ENCODE measurements around the gene BRIP1. TPM values are rescaled to one million over a fixed set of nuclear protein-coding genes. Genes with fewer than 3 reads are reported as not detected.

Gene BRIP1
- total RNA-seq, 1 experiment from 2014 or later, result 20.2 TPM

DNA sequence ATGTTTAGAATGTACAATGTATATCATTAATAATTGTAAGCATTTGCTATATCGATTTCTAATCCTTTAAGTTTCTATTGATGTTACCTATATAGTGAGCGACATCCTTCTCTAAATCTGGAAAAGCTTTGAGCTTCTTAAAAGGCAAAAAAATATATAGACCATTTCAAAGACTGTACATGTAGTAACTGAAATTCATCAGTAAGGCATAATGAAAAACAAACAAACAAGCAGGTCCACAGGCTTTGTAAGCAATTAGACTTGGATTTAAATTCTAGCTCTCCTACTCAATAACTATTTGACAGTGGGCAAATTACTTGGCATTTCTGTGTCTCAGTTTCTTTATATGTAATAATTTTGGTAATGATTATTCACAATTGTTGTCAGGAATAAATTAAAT, 220.6 kb downstream of the BRIP1 start:
- H4K8ac ChIP-seq (replicated peaks; ENCODE audit: insufficient read length, low read depth, low read length), result no peak overlapping the region
- Mint-ChIP-seq H3K4me3 (no peak overlapping the region), H3K9me3 (peaks cover 0 to 3% of the 10 kb centered on the region in 2 experiments; a peak in 2 of 5 replicates), H3K27me3 (ENCODE audit: low read depth) (no peaks in the 10 kb centered on the region; the same call in 1 of the 2 replicates), H3K27ac (no peak overlapping the region), H3K4me1 (no peaks in the 10 kb centered on the region), H3K36me3 (ENCODE audit: insufficient read depth in 1 of 3, low read depth in 3 of 3) (no peaks in the 10 kb centered on the region)
- H2BK5ac ChIP-seq (ENCODE audit: insufficient read length, low read length), result no peak overlapping the region
- no peak overlapping the region for H3K14ac ChIP-seq (ENCODE audit: insufficient read depth, low read length)
- H2BK15ac ChIP-seq (ENCODE audit: low read depth, low read length), result no peak overlapping the region
- H3K9ac ChIP-seq (ENCODE audit: extremely low read depth, insufficient read length, low read length), result no peak overlapping the region
- no peak overlapping the region for H2BK20ac ChIP-seq (ENCODE audit: low read depth, low read length, poor library complexity, severe bottlenecking)
- no peaks in the 10 kb centered on the region for H4K20me1 ChIP-seq (ENCODE audit: control insufficient read depth, insufficient read depth, insufficient read length)
- H2BK12ac ChIP-seq (ENCODE audit: insufficient read length, low read depth, low read length), result no peak overlapping the region
- H3K79me2 ChIP-seq (ENCODE audit: insufficient read depth, low read length), result no peaks in the 10 kb centered on the region
- H3K18ac ChIP-seq (ENCODE audit: insufficient read length, low read depth, low read length), result no peak overlapping the region
- no peak overlapping the region for H3K4ac ChIP-seq (ENCODE audit: low read depth, low read length)
- no peak overlapping the region for H2AFZ ChIP-seq (ENCODE audit: low read length)
- H3K27ac ChIP-seq (ENCODE audit: insufficient read length, low read depth, low read length), result no peak overlapping the region
- no CpG with 5 or more reads among the region's 2 CpGs for WGBS (ENCODE audit: extremely low coverage, insufficient read length, low lambda C conversion rate)
- no peak overlapping the region for H2AK5ac ChIP-seq (ENCODE audit: insufficient read length, low read length)
- H4K91ac ChIP-seq (ENCODE audit: insufficient read length, low read depth, low read length), result no peak overlapping the region
- DNase-seq, result no peak
- no peak overlapping the region for H3T11ph ChIP-seq (ENCODE audit: low read length)
- no peaks in the 10 kb centered on the region for H3K27me3 ChIP-seq (ENCODE audit: insufficient read depth, low read length)
- H3K79me1 ChIP-seq (ENCODE audit: insufficient read depth, low read depth, low read length, poor library complexity, severe bottlenecking), result no peaks in the 10 kb centered on the region
- no peak overlapping the region for H3K4me2 ChIP-seq (ENCODE audit: insufficient read depth, insufficient read length, low read length)
- no peak overlapping the region for H2BK120ac ChIP-seq (ENCODE audit: low read depth, low read length, poor library complexity, severe bottlenecking)
- TF ChIP-seq, protein P1, sequence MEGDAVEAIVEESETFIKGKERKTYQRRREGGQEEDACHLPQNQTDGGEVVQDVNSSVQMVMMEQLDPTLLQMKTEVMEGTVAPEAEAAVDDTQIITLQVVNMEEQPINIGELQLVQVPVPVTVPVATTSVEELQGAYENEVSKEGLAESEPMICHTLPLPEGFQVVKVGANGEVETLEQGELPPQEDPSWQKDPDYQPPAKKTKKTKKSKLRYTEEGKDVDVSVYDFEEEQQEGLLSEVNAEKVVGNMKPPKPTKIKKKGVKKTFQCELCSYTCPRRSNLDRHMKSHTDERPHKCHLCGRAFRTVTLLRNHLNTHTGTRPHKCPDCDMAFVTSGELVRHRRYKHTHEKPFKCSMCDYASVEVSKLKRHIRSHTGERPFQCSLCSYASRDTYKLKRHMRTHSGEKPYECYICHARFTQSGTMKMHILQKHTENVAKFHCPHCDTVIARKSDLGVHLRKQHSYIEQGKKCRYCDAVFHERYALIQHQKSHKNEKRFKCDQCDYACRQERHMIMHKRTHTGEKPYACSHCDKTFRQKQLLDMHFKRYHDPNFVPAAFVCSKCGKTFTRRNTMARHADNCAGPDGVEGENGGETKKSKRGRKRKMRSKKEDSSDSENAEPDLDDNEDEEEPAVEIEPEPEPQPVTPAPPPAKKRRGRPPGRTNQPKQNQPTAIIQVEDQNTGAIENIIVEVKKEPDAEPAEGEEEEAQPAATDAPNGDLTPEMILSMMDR (conservative IDR thresholded peaks at IDR 0.05), result no peak
- H3K9me3 ChIP-seq (ENCODE audit: control insufficient read depth, low read depth, low read length), result no peaks in the 10 kb centered on the region
- no peak overlapping the region for H4K5ac ChIP-seq (ENCODE audit: insufficient read length, low read depth, low read length)
- no peak overlapping the region for H3K56ac ChIP-seq (ENCODE audit: insufficient read length, low read depth, low read length)
- no peak overlapping the region for H3K23ac ChIP-seq (ENCODE audit: insufficient read length, low read depth, low read length)
- H3K4me1 ChIP-seq (ENCODE audit: insufficient read depth, low read length), result no peaks in the 10 kb centered on the region
- H3K23me2 ChIP-seq (ENCODE audit: insufficient read length, low read depth, low read length, poor library complexity, severe bottlenecking), result no peaks in the 10 kb centered on the region
